ENCODE measurements around the gene WDTC1.
A peak's percentile ranks its signal among the peaks of the same experiment; 100 is the strongest.
"Not testable (repeated sequence)": the region's sequence is repeated elsewhere in the genome, so short reads cannot be mapped to it uniquely, and the experiment has no call there.

WDTC1 gene

GRCh38 chr1:27234049-27234882, at the start of gene WDTC1:
TSS of gene WDTC1 (plus strand) at chr1:27234632. CDS start at chr1:27261055, 26,423 bp downstream.
- peak; percentile 96 for DNase-seq

- DNase-seq, result not testable (repeated sequence)
These were observed 49.8 kb upstream of the WDTC1 start for GRCh38 chr1:27184665-27185064.

- DNase-seq, result no peak
These were observed 42.3 kb upstream of the WDTC1 start for GRCh38 chr1:27192039-27192529.

GRCh38 chr1:27193194-27193593, 41.2 kb upstream of the WDTC1 start:
- DNase-seq, result no peak

- no peak for DNase-seq
These were observed 33.1 kb upstream of the WDTC1 start for GRCh38 chr1:27201295-27201694.

- no peak for DNase-seq
These were observed 30.5 kb upstream of the WDTC1 start for GRCh38 chr1:27203946-27204345.

GRCh38 chr1:27207238-27207637, 27.2 kb upstream of the WDTC1 start:
- not testable (repeated sequence) for DNase-seq

GRCh38 chr1:27208143-27208850, 26.1 kb upstream of the WDTC1 start:
- not testable (repeated sequence) for DNase-seq

- no peak for DNase-seq
These were observed 18.0 kb upstream of the WDTC1 start for GRCh38 chr1:27216466-27216865.

- DNase-seq, result no peak
These were observed 17.0 kb upstream of the WDTC1 start for GRCh38 chr1:27217401-27217800.

- no peak for DNase-seq
These were observed 15.7 kb upstream of the WDTC1 start for GRCh38 chr1:27218736-27219135.

- DNase-seq, result no peak
These were observed 14.3 kb upstream of the WDTC1 start for GRCh38 chr1:27220096-27220495.

- not testable (repeated sequence) for DNase-seq
These were observed 13.5 kb upstream of the WDTC1 start for GRCh38 chr1:27220702-27221497.

GRCh38 chr1:27225621-27226020, 8.8 kb upstream of the WDTC1 start:
- no peak for DNase-seq

- DNase-seq, result no peak
These were observed 6.7 kb upstream of the WDTC1 start for GRCh38 chr1:27227765-27228164.

- no peak for DNase-seq
These were observed 774 bp upstream of the WDTC1 start for GRCh38 chr1:27233667-27234048.

- DNase-seq, result no peak
These were observed 1.4 kb downstream of the WDTC1 start for GRCh38 chr1:27235827-27236226.

- DNase-seq, result no peak
These were observed 2.7 kb downstream of the WDTC1 start for GRCh38 chr1:27237112-27237511.

- no peak for DNase-seq
These were observed 3.6 kb downstream of the WDTC1 start for GRCh38 chr1:27238032-27238431.

GRCh38 chr1:27241677-27242076, 7.2 kb downstream of the WDTC1 start:
- no peak for DNase-seq

- DNase-seq, result not testable (repeated sequence)
These were observed 9.2 kb downstream of the WDTC1 start for GRCh38 chr1:27243665-27244064.

- no peak for DNase-seq
These were observed 11.8 kb downstream of the WDTC1 start for GRCh38 chr1:27246194-27246593.

- DNase-seq, result no peak
These were observed 19.2 kb downstream of the WDTC1 start for GRCh38 chr1:27253596-27253995.

Data from GOT3 (cell line).